D721Med (cell line): Measurements from ENCODE around the gene SRD5A1.

Source experiments
- DNase-seq: peaks from one replicate; pipeline ENCODE4 v3.0.0; 2011; ENCODE audit warnings: low spot score; ENCODE audit not compliant: insufficient read length
- FAIRE-seq: peaks from 2 replicates; lab custom pipeline; 2011; peaks lifted over from hg19 to GRCh38; lab: Jason Lieb, UNC
- TF ChIP-seq, protein P1 (sequence below): IDR thresholded peaks from 2 replicates; pipeline ENCODE4 v1.5.1; 2012; ENCODE audit warnings: mild to moderate bottlenecking, control low read depth; ENCODE audit not compliant: insufficient read depth; ENCODE audit errors: missing control alignments

SRD5A1 gene

DNA sequence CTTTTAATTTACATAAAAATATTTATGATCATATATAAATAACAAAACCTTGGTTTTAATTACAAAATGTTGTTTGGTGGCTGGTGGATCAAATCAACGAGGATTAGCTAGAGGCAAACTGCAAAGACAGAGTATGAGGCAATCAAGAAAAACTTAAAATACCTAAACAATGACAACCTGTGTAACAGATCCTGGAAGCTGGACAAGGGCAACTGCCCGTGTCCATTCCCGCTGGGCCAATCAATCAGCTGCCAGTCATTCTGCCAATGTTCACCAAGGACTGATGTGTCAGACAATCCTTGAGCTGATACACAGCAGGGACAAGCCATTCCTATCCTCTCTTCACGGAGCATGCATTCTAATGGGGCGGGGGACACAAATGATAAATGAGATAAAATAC, 76.8 kb downstream of the SRD5A1 start:
- FAIRE-seq = no peak
- TF ChIP-seq, protein P1, sequence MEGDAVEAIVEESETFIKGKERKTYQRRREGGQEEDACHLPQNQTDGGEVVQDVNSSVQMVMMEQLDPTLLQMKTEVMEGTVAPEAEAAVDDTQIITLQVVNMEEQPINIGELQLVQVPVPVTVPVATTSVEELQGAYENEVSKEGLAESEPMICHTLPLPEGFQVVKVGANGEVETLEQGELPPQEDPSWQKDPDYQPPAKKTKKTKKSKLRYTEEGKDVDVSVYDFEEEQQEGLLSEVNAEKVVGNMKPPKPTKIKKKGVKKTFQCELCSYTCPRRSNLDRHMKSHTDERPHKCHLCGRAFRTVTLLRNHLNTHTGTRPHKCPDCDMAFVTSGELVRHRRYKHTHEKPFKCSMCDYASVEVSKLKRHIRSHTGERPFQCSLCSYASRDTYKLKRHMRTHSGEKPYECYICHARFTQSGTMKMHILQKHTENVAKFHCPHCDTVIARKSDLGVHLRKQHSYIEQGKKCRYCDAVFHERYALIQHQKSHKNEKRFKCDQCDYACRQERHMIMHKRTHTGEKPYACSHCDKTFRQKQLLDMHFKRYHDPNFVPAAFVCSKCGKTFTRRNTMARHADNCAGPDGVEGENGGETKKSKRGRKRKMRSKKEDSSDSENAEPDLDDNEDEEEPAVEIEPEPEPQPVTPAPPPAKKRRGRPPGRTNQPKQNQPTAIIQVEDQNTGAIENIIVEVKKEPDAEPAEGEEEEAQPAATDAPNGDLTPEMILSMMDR = no peak
- no peak for DNase-seq

DNA sequence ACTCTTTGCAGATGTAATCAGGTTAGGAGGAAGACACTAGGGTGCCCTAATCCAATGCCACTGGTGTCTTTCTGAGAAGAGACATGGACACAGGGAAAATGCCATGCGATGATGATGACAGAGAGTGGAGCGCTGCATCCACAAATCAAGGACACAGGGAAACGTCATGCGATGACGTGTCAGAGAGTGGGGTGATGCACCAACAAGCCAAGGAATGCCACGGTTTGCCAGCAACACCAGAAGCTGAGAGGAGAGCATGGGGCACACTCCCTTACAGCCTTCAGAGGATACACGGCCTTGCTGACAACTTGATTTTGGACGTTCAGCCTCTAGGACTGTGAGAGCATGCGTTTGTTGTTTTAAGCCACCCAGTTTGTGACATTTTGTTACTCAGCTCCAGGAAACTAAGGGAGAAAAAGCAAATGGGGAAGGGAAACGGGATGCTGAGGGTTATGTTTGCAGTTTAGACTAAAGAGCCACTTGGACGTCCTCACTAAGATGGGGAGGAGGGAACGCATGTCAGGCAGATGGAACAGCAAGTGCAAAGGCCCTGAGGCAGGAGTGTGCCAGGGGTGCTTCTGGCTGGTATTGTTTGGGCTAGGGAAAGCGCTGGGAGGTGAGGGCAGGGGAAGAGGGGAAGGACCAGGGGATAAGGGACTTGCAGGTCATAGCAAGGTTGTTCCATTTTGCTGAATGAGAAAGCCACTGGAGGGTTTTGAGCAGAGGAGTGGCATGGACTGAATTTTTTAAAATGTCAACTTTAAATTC, 77.5 kb downstream of the SRD5A1 start:
- DNase-seq = no peak
- TF ChIP-seq, protein P1 = no peak
- FAIRE-seq = no peak

- TF ChIP-seq, protein P1 = no peak
- FAIRE-seq (no peak), DNase-seq (no peak)
These were observed 78.3 kb downstream of the SRD5A1 start for GRCh38 chr5:6711409-6712141.

DNA sequence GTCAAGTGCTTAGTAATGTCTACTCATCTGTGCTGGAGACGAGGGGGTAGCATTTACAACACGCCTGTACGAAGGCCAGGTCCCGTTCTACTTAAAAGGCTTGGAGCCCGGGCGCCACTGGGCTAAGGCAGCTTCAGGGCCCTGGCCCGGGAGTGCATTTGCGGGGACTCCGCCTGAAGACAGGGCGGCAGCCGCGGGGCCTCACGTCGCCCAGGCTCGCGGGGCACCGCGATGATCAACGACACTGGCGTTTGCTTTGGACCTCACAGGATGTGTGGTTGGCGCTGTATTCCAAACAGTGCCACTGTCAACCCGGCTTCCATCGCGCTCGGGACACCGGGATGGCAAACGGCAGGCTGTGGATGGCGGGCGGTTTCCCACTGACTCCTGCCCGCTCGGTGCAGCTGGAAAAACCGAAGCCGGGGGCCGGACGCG, 78.9 kb downstream of the SRD5A1 start:
- FAIRE-seq (no peak), DNase-seq (no peak)
- TF ChIP-seq, protein P1 = peak; percentile 7

- TF ChIP-seq, protein P1 = no peak
- peak; percentile 33 for DNase-seq
- no peak for FAIRE-seq
These were observed 79.5 kb downstream of the SRD5A1 start for GRCh38 chr5:6712577-6713273.

GRCh38 chr5:6713274-6714225, 80.3 kb downstream of the SRD5A1 start, which contains the start of gene TENT4A:
Gene TENT4A, plus strand, starts transcription at chr5:6713432. Its CDS starts 552 bp downstream, at chr5:6713984.
- DNase-seq (peak; percentile 82), FAIRE-seq (no peak)
- TF ChIP-seq, protein P1 = no peak
